Activated B cell treated with CpG ODN at 0.5 μM for 24 hours (primary cell): Measurements from ENCODE around the gene UBTFL1. TPM values are rescaled to one million over a fixed set of nuclear protein-coding genes. Genes with fewer than 3 reads are reported as not detected.
A peak's percentile ranks its signal among the peaks of the same experiment; 100 is the strongest.

Experiments used
- ATAC-seq: fragments of 200-7000 bp; cut with Tn5 transposase; one replicate; pipeline ENCODE4 v1.10.0; 2021; ENCODE audit warnings: low read depth, mild to moderate bottlenecking, moderate library complexity
- CTCF ChIA-PET: fragments of 350-600 bp; sonication (Branson Sonifier 250); formaldehyde crosslinking; loops from one replicate; lab custom pipeline; 2021; ENCODE audit warnings: antibody characterized with exemption; lab: Charles Lee
- POLR2A ChIA-PET: fragments of 350-600 bp; sonication (Branson Sonifier 250); formaldehyde crosslinking; loops from one replicate; lab custom pipeline; 2021; ENCODE audit warnings: antibody characterized with exemption; lab: Charles Lee
- DNase-seq: peaks from one replicate; pipeline ENCODE4 v3.0.0; 2022
- H3K27ac Mint-ChIP-seq: one replicate; pipeline ENCODE4 v1.8.0; 2020; ENCODE audit warnings: mixed read lengths
- H3K27me3 Mint-ChIP-seq: one replicate; pipeline ENCODE4 v1.8.0; 2021; ENCODE audit warnings: mixed read lengths
- H3K36me3 Mint-ChIP-seq: one replicate; pipeline ENCODE4 v1.8.0; 2021; ENCODE audit warnings: low read depth, mixed read lengths
- H3K4me1 Mint-ChIP-seq: one replicate; pipeline ENCODE4 v1.8.0; 2021; ENCODE audit warnings: mixed read lengths
- H3K4me3 Mint-ChIP-seq: one replicate; pipeline ENCODE4 v1.8.0; 2020; ENCODE audit warnings: mild to moderate bottlenecking, mixed read lengths
- H3K9me3 Mint-ChIP-seq: one replicate; pipeline ENCODE4 v1.8.0; 2020; ENCODE audit warnings: mixed read lengths
- intact Hi-C: fragments of 100-400 bp; cut with micrococcal nuclease; formaldehyde crosslinking; loops from one replicate; pipeline ENCODE4 v1.15.1; 2024
- total RNA-seq: library from RNA; stranded (reverse); gene quantifications from 2 replicates; pipeline ENCODE4 v1.2.3, GENCODE V29; 2022
- TF ChIP-seq, protein P1 (sequence below): fragments of 200-600 bp; IDR thresholded peaks from one replicate; pipeline ENCODE4 v1.8.0; 2022; ENCODE audit warnings: antibody characterized with exemption, mild to moderate bottlenecking

Gene UBTFL1
- total RNA-seq, 1 donor from 2014 or later = not detected

DNA sequence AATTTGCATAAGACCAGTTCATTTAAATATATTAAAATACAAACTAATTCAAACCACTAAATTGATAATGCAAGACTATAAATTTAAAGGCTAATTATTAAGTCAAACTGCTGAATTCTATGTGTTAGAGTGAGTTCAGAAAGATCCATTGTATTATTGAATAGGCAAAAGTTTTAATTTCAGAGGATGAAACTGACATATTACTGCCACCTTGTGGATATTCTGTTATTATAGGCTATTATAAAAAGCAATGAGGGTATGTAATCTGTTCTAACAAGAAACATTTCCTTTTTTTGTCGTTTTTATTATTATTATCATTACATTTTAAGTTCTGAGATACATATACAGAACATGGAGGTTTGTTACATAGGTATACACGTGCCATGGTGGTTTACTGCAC is 27.8 kb downstream of the UBTFL1 start:
- ChIA-PET POLR2A (no interaction called here), CTCF (no interaction called here)
- DNase-seq (no peak), ATAC-seq (no peak)
- intact Hi-C loops = no loop called here
- Mint-ChIP-seq H3K4me3 (no peak overlapping the region), H3K27ac (no peak overlapping the region), H3K9me3 (no peaks in the 10 kb centered on the region), H3K36me3 (no peaks in the 10 kb centered on the region), H3K4me1 (no peaks in the 10 kb centered on the region), H3K27me3 (no peaks in the 10 kb centered on the region)
- TF ChIP-seq, protein P1, sequence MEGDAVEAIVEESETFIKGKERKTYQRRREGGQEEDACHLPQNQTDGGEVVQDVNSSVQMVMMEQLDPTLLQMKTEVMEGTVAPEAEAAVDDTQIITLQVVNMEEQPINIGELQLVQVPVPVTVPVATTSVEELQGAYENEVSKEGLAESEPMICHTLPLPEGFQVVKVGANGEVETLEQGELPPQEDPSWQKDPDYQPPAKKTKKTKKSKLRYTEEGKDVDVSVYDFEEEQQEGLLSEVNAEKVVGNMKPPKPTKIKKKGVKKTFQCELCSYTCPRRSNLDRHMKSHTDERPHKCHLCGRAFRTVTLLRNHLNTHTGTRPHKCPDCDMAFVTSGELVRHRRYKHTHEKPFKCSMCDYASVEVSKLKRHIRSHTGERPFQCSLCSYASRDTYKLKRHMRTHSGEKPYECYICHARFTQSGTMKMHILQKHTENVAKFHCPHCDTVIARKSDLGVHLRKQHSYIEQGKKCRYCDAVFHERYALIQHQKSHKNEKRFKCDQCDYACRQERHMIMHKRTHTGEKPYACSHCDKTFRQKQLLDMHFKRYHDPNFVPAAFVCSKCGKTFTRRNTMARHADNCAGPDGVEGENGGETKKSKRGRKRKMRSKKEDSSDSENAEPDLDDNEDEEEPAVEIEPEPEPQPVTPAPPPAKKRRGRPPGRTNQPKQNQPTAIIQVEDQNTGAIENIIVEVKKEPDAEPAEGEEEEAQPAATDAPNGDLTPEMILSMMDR = no peak

DNA sequence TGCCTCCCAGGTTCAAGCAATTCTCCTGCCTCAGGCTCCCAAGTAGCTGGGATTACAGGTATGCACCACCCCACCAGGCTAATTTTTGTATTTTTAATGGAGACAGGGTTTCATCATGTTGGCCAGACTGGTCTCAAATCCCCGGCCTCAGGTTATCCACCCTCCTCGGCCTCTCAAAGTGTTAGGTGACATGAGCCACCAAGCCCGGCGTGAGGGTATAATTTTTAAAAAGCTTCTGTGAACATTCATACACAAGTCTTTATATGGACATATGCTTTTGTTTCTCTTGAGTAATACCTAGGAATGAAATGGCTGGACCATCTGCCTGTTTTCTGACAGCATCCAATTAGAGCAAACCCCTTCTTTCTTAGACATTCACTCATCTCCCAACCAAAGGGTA is 34.4 kb downstream of the UBTFL1 start:
- no peaks in the 10 kb centered on the region for H3K36me3 Mint-ChIP-seq
- DNase-seq = no peak
- no peak overlapping the region for H3K4me3 Mint-ChIP-seq
- H3K9me3 Mint-ChIP-seq = no peaks in the 10 kb centered on the region
- intact Hi-C loops = no loop called here
- TF ChIP-seq, protein P1 = no peak
- ChIA-PET POLR2A (no interaction called here), CTCF (no interaction called here)
- no peaks in the 10 kb centered on the region for H3K27me3 Mint-ChIP-seq
- H3K4me1 Mint-ChIP-seq = no peaks in the 10 kb centered on the region
- no peak for ATAC-seq
- H3K27ac Mint-ChIP-seq = no peak overlapping the region

DNA sequence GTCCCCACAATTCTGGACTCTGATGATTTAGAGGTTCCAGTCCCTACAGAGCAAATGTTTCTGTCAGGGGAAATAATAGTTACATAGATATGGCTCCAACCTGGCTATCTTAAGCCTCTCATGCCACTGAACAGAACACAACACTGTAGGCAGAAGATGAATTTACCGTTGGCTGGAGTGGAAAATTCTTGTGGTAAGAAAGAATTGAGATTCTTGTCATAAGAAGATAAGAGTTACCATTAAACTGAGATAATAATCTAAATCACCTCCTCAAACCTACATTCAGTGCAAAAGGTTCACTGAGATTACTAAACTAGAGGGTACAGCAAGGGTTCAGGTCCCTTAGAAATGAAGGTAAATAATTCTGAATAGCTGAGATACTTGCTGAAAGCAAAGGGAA is 38.6 kb downstream of the UBTFL1 start:
- H3K4me3 Mint-ChIP-seq = no peak overlapping the region
- ATAC-seq = no peak
- no peaks in the 10 kb centered on the region for H3K9me3 Mint-ChIP-seq
- no peak overlapping the region for H3K27ac Mint-ChIP-seq
- intact Hi-C loops = no loop called here
- no peak for DNase-seq
- POLR2A ChIA-PET = no interaction called here
- TF ChIP-seq, protein P1 = no peak
- H3K27me3 Mint-ChIP-seq = no peaks in the 10 kb centered on the region
- CTCF ChIA-PET = no interaction called here
- no peaks in the 10 kb centered on the region for H3K36me3 Mint-ChIP-seq
- H3K4me1 Mint-ChIP-seq = no peaks in the 10 kb centered on the region

DNA sequence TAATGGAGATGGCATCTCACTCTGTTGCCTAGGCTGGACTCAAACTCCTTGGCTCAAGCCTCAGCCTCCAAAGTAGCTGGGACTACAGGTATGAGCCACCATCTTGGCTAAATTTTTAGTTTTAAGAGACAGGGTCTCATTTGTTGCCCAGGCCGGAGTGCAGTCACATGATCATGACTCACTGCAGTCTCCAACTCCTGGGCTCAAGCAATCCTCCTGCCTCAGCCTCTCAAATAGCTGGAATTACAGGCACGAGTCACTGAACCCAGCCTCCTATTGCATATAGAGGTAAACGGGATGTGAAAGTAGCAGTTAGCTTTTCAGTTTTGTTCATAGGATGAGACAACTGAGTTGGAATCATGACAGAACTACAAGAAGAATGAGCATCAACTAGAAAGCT is 39.2 kb downstream of the UBTFL1 start:
- POLR2A ChIA-PET = no interaction called here
- intact Hi-C loops = no loop called here

DNA sequence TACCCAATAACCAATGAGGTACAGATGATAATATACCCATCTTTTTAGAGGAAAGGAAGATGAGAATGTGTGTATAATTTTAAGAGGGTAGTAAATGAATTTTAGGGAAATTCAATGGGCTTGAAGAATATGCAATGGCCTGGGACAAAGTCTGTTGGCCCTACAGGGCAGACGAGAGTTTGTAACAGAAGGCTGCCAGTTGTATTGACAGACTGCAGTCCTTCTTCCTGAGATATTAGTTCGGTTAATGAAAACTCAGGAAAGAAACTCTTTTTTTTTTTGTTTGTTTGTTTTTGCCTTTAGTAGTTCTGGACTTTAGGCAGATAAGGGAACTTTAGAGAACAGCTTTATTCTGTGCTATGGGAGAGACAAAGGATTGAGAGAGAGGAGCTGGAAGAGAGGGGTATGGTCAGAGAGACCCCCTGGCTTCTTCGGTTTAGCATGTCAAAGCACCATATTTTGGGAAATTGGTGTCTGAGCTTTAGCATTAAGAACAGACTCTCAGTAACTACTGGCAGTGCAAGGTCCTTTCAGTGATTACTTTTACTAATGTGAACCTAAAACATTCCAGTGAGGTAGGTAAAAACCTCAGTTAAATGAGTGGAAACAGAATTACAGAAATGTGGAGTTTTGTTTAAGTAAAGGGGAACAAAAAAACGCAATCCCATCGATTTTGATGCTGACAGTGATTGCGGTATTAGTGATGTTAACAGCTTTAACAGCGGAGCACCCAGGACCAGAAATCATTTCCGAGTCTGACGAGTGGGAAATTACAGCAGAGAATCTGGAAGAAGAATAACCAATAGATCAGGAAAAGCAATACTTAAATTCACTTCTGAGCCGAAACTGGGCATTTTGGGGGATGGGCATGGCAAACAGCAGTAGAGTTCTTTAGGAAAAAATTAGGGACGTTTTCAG is 48.1 kb downstream of the UBTFL1 start:
- no peak overlapping the region for H3K27ac Mint-ChIP-seq
- TF ChIP-seq, protein P1 = no peak
- peaks cover 27% of the 10 kb centered on the region for H3K27me3 Mint-ChIP-seq
- no peaks in the 10 kb centered on the region for H3K9me3 Mint-ChIP-seq
- H3K36me3 Mint-ChIP-seq = no peaks in the 10 kb centered on the region
- POLR2A ChIA-PET = no interaction called here
- ATAC-seq = no peak
- CTCF ChIA-PET = no interaction called here
- intact Hi-C loops = no loop called here
- DNase-seq = no peak
- peaks cover 15% of the 10 kb centered on the region for H3K4me1 Mint-ChIP-seq
- H3K4me3 Mint-ChIP-seq = peak overlapping the region; percentile 13

More for the DNA sequence above, 39.2 kb downstream of the UBTFL1 start:
- CTCF ChIA-PET = no interaction called here
- H3K4me1 Mint-ChIP-seq = no peaks in the 10 kb centered on the region
- no peaks in the 10 kb centered on the region for H3K27me3 Mint-ChIP-seq
- DNase-seq = no peak
- ATAC-seq = no peak
- H3K36me3 Mint-ChIP-seq = no peaks in the 10 kb centered on the region
- no peak overlapping the region for H3K27ac Mint-ChIP-seq
- H3K9me3 Mint-ChIP-seq = no peaks in the 10 kb centered on the region
- TF ChIP-seq, protein P1 = no peak
- H3K4me3 Mint-ChIP-seq = no peak overlapping the region
